WTC11 (cell line): ENCODE data around the gene LASP1. TPM values are rescaled to one million over a fixed set of nuclear protein-coding genes. Genes with fewer than 3 reads are reported as not detected.
"Not testable (repeated sequence)": the region's sequence is repeated elsewhere in the genome, so short reads cannot be mapped to it uniquely, and the experiment has no call there.

ENCODE experiments used
- ATAC-seq: fragments of 200-7000 bp; cut with Tn5 transposase; 2 replicates; pipeline ENCODE4 v1.10.0; 2021; ENCODE audit warnings: mild to moderate bottlenecking, moderate library complexity
- CTCF ChIA-PET: fragments of 300-600 bp; sonication (Branson Sonifier 250); formaldehyde crosslinking; loops from one replicate; lab custom pipeline; 2021; ENCODE audit warnings: antibody characterized with exemption; lab: Charles Lee
- POLR2A ChIA-PET: fragments of 350-600 bp; sonication (Branson Sonifier 250); formaldehyde crosslinking; loops from one replicate; lab custom pipeline; 2021; ENCODE audit warnings: antibody characterized with exemption; lab: Charles Lee
- DNase-seq: peaks from one replicate; pipeline ENCODE4 v3.0.0; 2021; ENCODE audit warnings: low spot score
- H3K27ac Mint-ChIP-seq: 2 replicates; pipeline ENCODE4 v1.8.0; 2021; ENCODE audit warnings: mixed read lengths
- H3K27me3 Mint-ChIP-seq: 2 replicates; pipeline ENCODE4 v1.8.0; 2021; ENCODE audit warnings: low read depth, mild to moderate bottlenecking, moderate library complexity, mixed read lengths
- H3K36me3 Mint-ChIP-seq: 2 replicates; pipeline ENCODE4 v1.8.0; 2021; ENCODE audit warnings: mixed read lengths
- H3K4me1 Mint-ChIP-seq: 2 replicates; pipeline ENCODE4 v1.8.0; 2022; ENCODE audit warnings: mixed read lengths
- H3K4me3 Mint-ChIP-seq: 2 replicates; pipeline ENCODE4 v1.8.0; 2021; ENCODE audit warnings: mild to moderate bottlenecking, moderate library complexity, mixed read lengths
- H3K9me3 Mint-ChIP-seq: 2 replicates; pipeline ENCODE4 v1.8.0; 2021; ENCODE audit warnings: mixed read lengths
- AR ChIP-seq: fragments of 250-450 bp; sonication (Bioruptor Pico); IDR thresholded peaks from 2 replicates; pipeline ENCODE4 v1.9.0; 2021; ENCODE audit warnings: mild to moderate bottlenecking
- EMX1 ChIP-seq: fragments of 250-450 bp; sonication (Bioruptor Pico); IDR thresholded peaks from 2 replicates; pipeline ENCODE4 v1.8.0; 2021; ENCODE audit warnings: mild to moderate bottlenecking
- FOXP1 ChIP-seq: sonication (generic); formaldehyde crosslinking; IDR thresholded peaks from 2 replicates; pipeline ENCODE4 v1.8.0; 2022; ENCODE audit warnings: missing genetic modification reagents, mild to moderate bottlenecking, moderate library complexity, borderline replicate concordance
- FOXP4 ChIP-seq: sonication (generic); formaldehyde crosslinking; IDR thresholded peaks from 2 replicates; pipeline ENCODE4 v1.8.0; 2022; ENCODE audit warnings: mild to moderate bottlenecking, missing genetic modification reagents
- MLX ChIP-seq: sonication (generic); formaldehyde crosslinking; IDR thresholded peaks from 2 replicates; pipeline ENCODE4 v1.8.1; 2023; ENCODE audit warnings: mild to moderate bottlenecking, missing genetic modification reagents, moderate library complexity
- MYBL2 ChIP-seq: sonication (generic); formaldehyde crosslinking; IDR thresholded peaks from 2 replicates; pipeline ENCODE4 v1.8.1; 2023; ENCODE audit warnings: mild to moderate bottlenecking, moderate library complexity, missing genetic modification reagents
- NFYB ChIP-seq: sonication (generic); formaldehyde crosslinking; conservative IDR thresholded peaks from 2 replicates; pipeline ENCODE4 v1.8.0; 2022; ENCODE audit warnings: low read depth, missing genetic modification reagents
- RELA ChIP-seq: sonication (generic); formaldehyde crosslinking; IDR thresholded peaks from 2 replicates; pipeline ENCODE4 v1.8.1; 2022; ENCODE audit warnings: missing genetic modification reagents, mild to moderate bottlenecking, borderline replicate concordance
- SP1 ChIP-seq: sonication (generic); formaldehyde crosslinking; conservative IDR thresholded peaks from 2 replicates; pipeline ENCODE4 v1.8.1; 2022; ENCODE audit warnings: missing genetic modification reagents
- TEAD1 ChIP-seq: sonication (generic); formaldehyde crosslinking; IDR thresholded peaks from 2 replicates; pipeline ENCODE4 v1.8.0; 2022; ENCODE audit warnings: mild to moderate bottlenecking, missing genetic modification reagents
- TEAD4 ChIP-seq: sonication (generic); formaldehyde crosslinking; IDR thresholded peaks from 2 replicates; pipeline ENCODE4 v1.8.0; 2022; ENCODE audit warnings: mild to moderate bottlenecking, missing genetic modification reagents
- ZMAT4 ChIP-seq: fragments of 250-450 bp; sonication (Bioruptor Pico); IDR thresholded peaks from 2 replicates; pipeline ENCODE4 v1.9.0; 2021; ENCODE audit warnings: mild to moderate bottlenecking
- total RNA-seq: library from RNA; stranded (reverse); gene quantifications from 3 replicates; pipeline ENCODE4 v1.2.3, GENCODE V29; 2021

LASP1 gene
- total RNA-seq, 1 experiment from 2014 or later = 139 TPM

- peak; percentile 53 for DNase-seq
- ChIA-PET POLR2A (interaction anchor here (0.8 to 1.6 kb wide), 3 partner anchors 9 to 73 kb away, joined by 3 to 4 read pairs (median 3); no protein-coding TSS in a partner anchor), CTCF (interaction anchor here (0.8 to 4.1 kb wide), 24 partner anchors 10 to 252 kb away, joined by 3 to 28 read pairs (median 4); partner anchors contain the start of genes FBXO47, LASP1 and PLXDC1)
- Mint-ChIP-seq H3K36me3 (peaks cover 11% of the 10 kb centered on the region; the same call in 1 of the 2 replicates), H3K27ac (peak overlapping the region; percentile 45; the same call in 1 of the 2 replicates), H3K27me3 (no peaks in the 10 kb centered on the region; the same call in 1 of the 2 replicates)
- no peak for TF ChIP-seq MLX (CRISPR knock-in tag)
- no peak for TF ChIP-seq MYBL2 (CRISPR knock-in tag)
- 0 out of 2 replicates have a peak, but pooled peaks have one; percentile 37 for TF ChIP-seq EMX1 (CRISPR knock-in tag)
- TF ChIP-seq, all 79 proteins: peak for 1
- no peaks in the 10 kb centered on the region for H3K9me3 Mint-ChIP-seq
- peaks cover 38% of the 10 kb centered on the region for H3K4me1 Mint-ChIP-seq
- H3K4me3 Mint-ChIP-seq = no peak overlapping the region
- ATAC-seq = peak; percentile 55
Observed at GRCh38 chr17:38922538-38923297, 52.9 kb downstream of the LASP1 start.

GRCh38 chr17:38925263-38925995, 55.6 kb downstream of the LASP1 start, which contains the start of gene LASP1NB:
Gene LASP1NB, plus strand, starts transcription at chr17:38925614.
- POLR2A ChIA-PET = interaction anchor here (0.6 to 1.5 kb wide), 5 partner anchors 32 to 202 kb away, joined by 3 to 8 read pairs (median 3); partner anchors contain the start of genes LASP1 and RPL23
- H3K4me1 Mint-ChIP-seq = peaks cover 35% of the 10 kb centered on the region
- ATAC-seq (peak; percentile 77), DNase-seq (peak; percentile 71)
- H3K27me3 Mint-ChIP-seq = no peaks in the 10 kb centered on the region; the same call in 1 of the 2 replicates
- 0 out of 2 replicates have a peak, but pooled peaks cover under 1% of the 10 kb centered on the region for H3K36me3 Mint-ChIP-seq
- H3K27ac Mint-ChIP-seq = peak within 1 kb of the TSS; percentile 63; the same call in 1 of the 2 replicates
- TF ChIP-seq FOXP1 (CRISPR knock-in tag) (0 out of 2 replicates have a peak, but pooled peaks have one; percentile 38), NFYB (CRISPR knock-in tag) (peak; percentile 79), FOXP4 (no peak), AR (CRISPR knock-in tag) (no peak), SP1 (CRISPR knock-in tag) (0 out of 2 replicates have a peak, but pooled peaks have one; percentile 5)
- CTCF ChIA-PET = interaction anchor here (0.6 to 4.1 kb wide), 29 partner anchors 8 to 269 kb away, joined by 3 to 28 read pairs (median 5); partner anchors contain the start of genes FBXO47, LASP1, PLXDC1 and RPL23
- no peaks in the 10 kb centered on the region for H3K9me3 Mint-ChIP-seq
- peak within 1 kb of the TSS; percentile 55 for H3K4me3 Mint-ChIP-seq

- Mint-ChIP-seq H3K36me3 (peaks cover 4% of the 10 kb centered on the region), H3K27ac (peak overlapping the region; percentile 63), H3K9me3 (peaks cover 3% of the 10 kb centered on the region), H3K4me3 (peak overlapping the region; percentile 27; the same call in 1 of the 2 replicates), H3K4me1 (peaks cover 35% of the 10 kb centered on the region), H3K27me3 (no peaks in the 10 kb centered on the region; the same call in 1 of the 2 replicates)
- DNase-seq = no peak
- TF ChIP-seq TEAD1 (CRISPR knock-in tag) = no peak
- TF ChIP-seq TEAD4 = no peak
- TF ChIP-seq ZMAT4 (CRISPR knock-in tag) = no peak
- TF ChIP-seq RELA (CRISPR knock-in tag) = no peak
- ChIA-PET POLR2A (interaction anchor here (0.6 to 1.5 kb wide), 3 partner anchors 57 to 107 kb away, joined by 3 to 8 read pairs (median 3); partner anchors contain the start of genes LASP1 and RPL23), CTCF (interaction anchor here (0.6 to 2.7 kb wide), 8 partner anchors 13 to 248 kb away, joined by 3 to 18 read pairs (median 7); partner anchors contain the start of genes FBXO47 and LASP1)
- ATAC-seq = no peak
Observed at GRCh38 chr17:38926293-38927070, 56.6 kb downstream of the LASP1 start.

- H3K36me3 Mint-ChIP-seq, CTCF ChIA-PET, H3K4me3 Mint-ChIP-seq, H3K27me3 Mint-ChIP-seq, POLR2A ChIA-PET, DNase-seq, ATAC-seq, H3K9me3 Mint-ChIP-seq, H3K27ac Mint-ChIP-seq: not testable (repeated sequence)
- peaks cover 12% of the 10 kb centered on the region for H3K4me1 Mint-ChIP-seq
Observed at GRCh38 chr17:38930782-38931181, 60.9 kb downstream of the LASP1 start.

GRCh38 chr17:38933962-38934361, 64.1 kb downstream of the LASP1 start:
- POLR2A ChIA-PET = interaction anchor here (0.6 kb wide), 1 partner anchor 186 kb away, joined by 7 read pairs; no protein-coding TSS in a partner anchor
- not testable (repeated sequence) for H3K9me3 Mint-ChIP-seq
- CTCF ChIA-PET = interaction anchor here (0.7 kb wide), 1 partner anchor 49 kb away, joined by 3 read pairs; no protein-coding TSS in a partner anchor

More at GRCh38 chr17:38933962-38934361, 64.1 kb downstream of the LASP1 start:
- DNase-seq, ATAC-seq, H3K36me3 Mint-ChIP-seq, H3K27ac Mint-ChIP-seq, H3K27me3 Mint-ChIP-seq, H3K4me3 Mint-ChIP-seq: not testable (repeated sequence)
- peaks cover 11% of the 10 kb centered on the region for H3K4me1 Mint-ChIP-seq
